Measurements from ENCODE around the gene COMMD2.
A peak's percentile ranks its signal among the peaks of the same experiment; 100 is the strongest.

The COMMD2 gene

GRCh38 chr3:149701206-149701976 lies 50.9 kb downstream of the COMMD2 start:
- DNase-seq = peak; percentile 63

Data from activated CD8-positive, alpha-beta memory T cell treated with anti-CD3 and anti-CD28 coated beads, Interleukin-2, amount 50 U/mL, for 48 hours (primary cell).